PC-9 (cell line): ENCODE results near the gene SLC8A1. TPM values are rescaled to one million over a fixed set of nuclear protein-coding genes. Genes with fewer than 3 reads are reported as not detected.

ENCODE experiments used
- BruUV-seq: library from RNA; stranded (reverse); fragments of 400-500 nt; replicated peaks from 2 replicates; lab custom pipeline; 2021; lab: Mats Ljungman, UMichigan
- CTCF ChIA-PET: fragments of 300-600 bp; sonication (Branson Sonifier 250); formaldehyde crosslinking; loops from one replicate; lab custom pipeline; 2022; ENCODE audit warnings: antibody characterized with exemption; lab: Charles Lee
- POLR2A ChIA-PET: fragments of 300-600 bp; sonication (Branson Sonifier 250); formaldehyde crosslinking; loops from one replicate; lab custom pipeline; 2022; ENCODE audit warnings: antibody characterized with exemption; ENCODE audit not compliant: unreplicated experiment; lab: Charles Lee
- DNase-seq, 2 experiments: peaks; one replicate each; pipeline versions ENCODE4 v3.0.0 to v3.0.0-alpha.2; 2015 to 2022; ENCODE audit warnings: mixed read lengths in 1 of 2
- H2AFZ ChIP-seq: fragments of 200-600 bp; sonication (generic); 2 replicates; pipeline ENCODE4 v1.8.1; 2017; ENCODE audit warnings: antibody characterized with exemption
- H3F3A ChIP-seq: fragments of 200-600 bp; sonication (generic); 2 replicates; pipeline ENCODE4 v1.8.1; 2017; ENCODE audit warnings: antibody characterized with exemption, mild to moderate bottlenecking, low read depth; ENCODE audit not compliant: insufficient read depth
- H3K27ac ChIP-seq: fragments of 200-600 bp; sonication (generic); 2 replicates; pipeline ENCODE4 v1.6.1; 2016; ENCODE audit warnings: mixed run types
- H3K27me3 ChIP-seq: fragments of 200-600 bp; sonication (generic); 2 replicates; pipeline ENCODE4 v1.6.1; 2016; ENCODE audit warnings: low read depth, mixed run types; ENCODE audit not compliant: insufficient read depth
- H3K36me3 ChIP-seq: fragments of 200-600 bp; sonication (generic); 2 replicates; pipeline ENCODE4 v1.6.1; 2016; ENCODE audit warnings: low read depth, mixed run types
- H3K4me1 ChIP-seq: fragments of 200-600 bp; sonication (generic); replicated peaks from 2 replicates; pipeline ENCODE4 v1.6.1; 2016; ENCODE audit warnings: mixed run types; ENCODE audit not compliant: insufficient read depth
- H3K4me2 ChIP-seq: fragments of 200-600 bp; sonication (generic); 2 replicates; pipeline ENCODE4 v1.6.1; 2017; ENCODE audit warnings: mixed run types
- H3K4me3 ChIP-seq: fragments of 200-600 bp; sonication (generic); 2 replicates; pipeline ENCODE4 v1.6.1; 2016; ENCODE audit warnings: mixed run types
- H3K79me2 ChIP-seq: fragments of 200-600 bp; sonication (generic); 2 replicates; pipeline ENCODE4 v1.6.1; 2017; ENCODE audit warnings: low read depth, mixed run types
- H3K9me2 ChIP-seq: fragments of 200-600 bp; sonication (generic); 2 replicates; pipeline ENCODE4 v1.8.1; 2017; ENCODE audit warnings: mild to moderate bottlenecking; ENCODE audit not compliant: insufficient read depth
- H3K9me3 ChIP-seq: fragments of 200-600 bp; sonication (generic); 2 replicates; pipeline ENCODE4 v1.8.1; 2016; ENCODE audit warnings: low read depth; ENCODE audit not compliant: insufficient read depth
- H4K20me1 ChIP-seq: fragments of 200-600 bp; sonication (generic); 2 replicates; pipeline ENCODE4 v1.8.1; 2017; ENCODE audit not compliant: insufficient read depth
- CTCF ChIP-seq: fragments of 200-600 bp; sonication (generic); conservative IDR thresholded peaks from 2 replicates; pipeline ENCODE4 v1.6.1; 2017; ENCODE audit warnings: mixed run types, antibody characterized with exemption, mild to moderate bottlenecking, moderate library complexity
- EZH2 ChIP-seq: fragments of 200-600 bp; sonication (generic); IDR thresholded peaks from 2 replicates; pipeline ENCODE4 v1.8.0; 2017; ENCODE audit warnings: antibody characterized with exemption, low read depth
- intact Hi-C: fragments of 100-400 bp; cut with micrococcal nuclease; formaldehyde crosslinking; loops from one replicate; pipeline ENCODE4 v1.10.0; 2022; ENCODE audit not compliant: unreplicated experiment
- total RNA-seq: library from RNA; stranded (reverse); gene quantifications from 2 replicates; pipeline ENCODE4 v1.2.3, GENCODE V29; 2021

SLC8A1 gene
- total RNA-seq, 1 experiment from 2014 or later = 13.5 TPM

- no peaks in the 10 kb centered on the region for H3K9me3 ChIP-seq
- ChIA-PET CTCF (no interaction called here), POLR2A (no interaction called here)
- no peaks in the 10 kb centered on the region for H4K20me1 ChIP-seq
- H3K4me1 ChIP-seq = no peaks in the 10 kb centered on the region
- TF ChIP-seq EZH2 = no peak
- no peak for TF ChIP-seq CTCF
- H3K27me3 ChIP-seq = no peaks in the 10 kb centered on the region
- no peaks in the 10 kb centered on the region for H3K9me2 ChIP-seq
- H3K27ac ChIP-seq = no peak overlapping the region
- intact Hi-C loops = no loop called here
- no peaks in the 10 kb centered on the region for H3K36me3 ChIP-seq
- H2AFZ ChIP-seq = no peak overlapping the region
- H3F3A ChIP-seq = no peaks in the 10 kb centered on the region
- no peak overlapping the region for H3K4me2 ChIP-seq
- BruUV-seq = no TSS peak
- no peak for DNase-seq
- H3K79me2 ChIP-seq = no peaks in the 10 kb centered on the region
- no peak overlapping the region for H3K4me3 ChIP-seq
Measured at GRCh38 chr2:40299781-40300180, 152.1 kb downstream of the SLC8A1 start.

GRCh38 chr2:40299173-40299572, 152.7 kb downstream of the SLC8A1 start:
- H2AFZ ChIP-seq = no peak overlapping the region
- H3K79me2 ChIP-seq = no peaks in the 10 kb centered on the region
- intact Hi-C loops = no loop called here
- H3K9me2 ChIP-seq = no peaks in the 10 kb centered on the region
- no peaks in the 10 kb centered on the region for H3K36me3 ChIP-seq
- no peak overlapping the region for H3K4me3 ChIP-seq
- ChIA-PET CTCF (no interaction called here), POLR2A (no interaction called here)
- no TSS peak for BruUV-seq
- no peaks in the 10 kb centered on the region for H3K4me1 ChIP-seq
- no peak overlapping the region for H3K27ac ChIP-seq
- no peak for TF ChIP-seq EZH2
- no peak for TF ChIP-seq CTCF
- DNase-seq = no peak
- H4K20me1 ChIP-seq = no peaks in the 10 kb centered on the region
- H3K27me3 ChIP-seq = no peaks in the 10 kb centered on the region
- H3F3A ChIP-seq = no peaks in the 10 kb centered on the region
- H3K9me3 ChIP-seq = no peaks in the 10 kb centered on the region
- H3K4me2 ChIP-seq = no peak overlapping the region

- Histone ChIP-seq H2AFZ (no peak overlapping the region), H3K27me3 (no peaks in the 10 kb centered on the region), H3K4me2 (no peak overlapping the region), H3K36me3 (no peaks in the 10 kb centered on the region), H3K9me2 (no peaks in the 10 kb centered on the region; the same call in 1 of the 2 replicates), H3K9me3 (no peaks in the 10 kb centered on the region), H4K20me1 (no peaks in the 10 kb centered on the region), H3K4me3 (no peak overlapping the region), H3F3A (no peaks in the 10 kb centered on the region), H3K79me2 (no peaks in the 10 kb centered on the region), H3K27ac (no peak overlapping the region), H3K4me1 (no peaks in the 10 kb centered on the region)
- POLR2A ChIA-PET = no interaction called here
- BruUV-seq = no TSS peak
- CTCF ChIA-PET = no interaction called here
- TF ChIP-seq CTCF (no peak), EZH2 (no peak)
- intact Hi-C loops = no loop called here
- no peak for DNase-seq
Measured at GRCh38 chr2:40298026-40298425, 153.9 kb downstream of the SLC8A1 start.
